GM18520 (cell line): Measurements from ENCODE around the gene MGMT.

Experiments
- ATAC-seq: cut with Tn5 transposase; IDR thresholded peaks from one replicate; pipeline ENCODE4 v1.9.1; 2021; ENCODE audit not compliant: unreplicated experiment

MGMT gene

GRCh38 chr10:129541200-129541599, 74.2 kb downstream of the MGMT start:
- no peak for ATAC-seq

- ATAC-seq = no peak
These were observed 74.9 kb downstream of the MGMT start for GRCh38 chr10:129541748-129542487.

GRCh38 chr10:129542589-129542988, 75.5 kb downstream of the MGMT start:
- no peak for ATAC-seq

GRCh38 chr10:129544205-129545202, 77.5 kb downstream of the MGMT start:
- no peak for ATAC-seq

- no peak for ATAC-seq
These were observed 78.2 kb downstream of the MGMT start for GRCh38 chr10:129545261-129545660.

GRCh38 chr10:129546106-129546505, 79.1 kb downstream of the MGMT start:
- no peak for ATAC-seq

- ATAC-seq = no peak
These were observed 80.6 kb downstream of the MGMT start for GRCh38 chr10:129547608-129548007.

GRCh38 chr10:129548600-129548999, 81.6 kb downstream of the MGMT start:
- no peak for ATAC-seq

- no peak for ATAC-seq
These were observed 83.0 kb downstream of the MGMT start for GRCh38 chr10:129550076-129550475.

GRCh38 chr10:129550658-129551057, 83.6 kb downstream of the MGMT start:
- no peak for ATAC-seq

GRCh38 chr10:129552119-129552518, 85.1 kb downstream of the MGMT start:
- ATAC-seq = no peak

GRCh38 chr10:129553928-129554327, 86.9 kb downstream of the MGMT start:
- no peak for ATAC-seq

GRCh38 chr10:129556316-129556715, 89.3 kb downstream of the MGMT start:
- ATAC-seq = no peak

GRCh38 chr10:129560361-129560760, 93.3 kb downstream of the MGMT start:
- ATAC-seq = no peak

GRCh38 chr10:129562487-129562886, 95.4 kb downstream of the MGMT start:
- no peak for ATAC-seq

- ATAC-seq = no peak
These were observed 97.9 kb downstream of the MGMT start for GRCh38 chr10:129564923-129565322.

- ATAC-seq = no peak
These were observed 101.7 kb downstream of the MGMT start for GRCh38 chr10:129568583-129569344.

- no peak for ATAC-seq
These were observed 103.1 kb downstream of the MGMT start for GRCh38 chr10:129570185-129570584.

GRCh38 chr10:129579228-129579627, 112.2 kb downstream of the MGMT start:
- no peak for ATAC-seq

GRCh38 chr10:129580010-129580409, 113.0 kb downstream of the MGMT start:
- ATAC-seq = no peak

GRCh38 chr10:129580901-129581300, 113.9 kb downstream of the MGMT start:
- ATAC-seq = no peak
